ENCODE results near the gene BTBD9.

Gene BTBD9

GRCh38 chr6:38266921-38267354 is 372.8 kb downstream of the BTBD9 start:
- DNase-seq: no peak
- in situ Hi-C loops (cut with HindIII; ENCODE audit: low pct_ligation_motif_present, low pct_unique_long_range_greater_than_20kb, low sequenced_read_pairs): no loop called here

GRCh38 chr6:38264605-38265004 is 375.1 kb downstream of the BTBD9 start:
- in situ Hi-C loops (cut with HindIII; ENCODE audit: low pct_ligation_motif_present, low pct_unique_long_range_greater_than_20kb, low sequenced_read_pairs): no loop called here
- DNase-seq: peak; percentile 9

- in situ Hi-C loops (cut with HindIII; ENCODE audit: low pct_ligation_motif_present, low pct_unique_long_range_greater_than_20kb, low sequenced_read_pairs): no loop called here
- no peak for DNase-seq
Observed at GRCh38 chr6:38262609-38263008, 377.1 kb downstream of the BTBD9 start.

GRCh38 chr6:38262026-38262425 is 377.7 kb downstream of the BTBD9 start:
- in situ Hi-C loops (cut with HindIII; ENCODE audit: low pct_ligation_motif_present, low pct_unique_long_range_greater_than_20kb, low sequenced_read_pairs): no loop called here
- peak; percentile 35 for DNase-seq

DNA sequence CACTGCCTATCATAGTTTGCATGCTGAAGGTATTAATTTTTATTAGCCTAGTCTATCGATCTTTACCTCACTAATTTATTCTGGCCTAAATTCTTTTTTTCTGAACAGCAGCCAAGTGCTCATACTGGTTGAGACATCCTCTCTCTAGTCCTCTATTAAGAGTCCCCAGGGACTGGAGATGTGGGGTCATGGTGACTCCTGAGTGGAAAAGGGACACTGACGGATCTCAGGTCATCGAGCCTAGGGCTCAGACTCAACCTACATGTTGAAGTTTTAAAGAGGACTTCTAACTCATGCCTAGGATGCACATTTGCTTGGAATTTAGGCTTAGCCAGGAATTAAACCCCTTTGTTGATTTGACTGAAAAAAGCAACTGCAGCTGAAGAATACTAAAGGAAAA is 378.1 kb downstream of the BTBD9 start:
- in situ Hi-C loops (cut with HindIII; ENCODE audit: low pct_ligation_motif_present, low pct_unique_long_range_greater_than_20kb, low sequenced_read_pairs): no loop called here
- DNase-seq: no peak

DNA sequence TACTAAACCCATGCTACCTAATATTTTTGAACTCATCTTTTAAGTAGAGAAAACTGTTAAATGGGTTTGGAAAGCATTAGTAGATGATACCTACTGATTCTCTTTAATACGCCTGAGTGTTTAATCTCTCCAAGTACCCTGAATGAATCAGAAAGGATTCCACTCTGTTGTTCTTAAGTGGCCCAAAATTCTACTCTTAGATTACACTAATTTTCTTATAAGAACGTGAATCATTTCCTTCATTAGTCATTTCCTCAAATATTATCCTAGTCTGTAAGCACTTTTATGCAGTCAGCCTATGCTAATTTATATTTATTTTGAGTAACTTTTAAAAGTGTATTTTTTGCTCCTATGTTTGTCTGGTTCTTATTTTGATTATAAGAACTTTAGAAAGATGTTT is 380.0 kb downstream of the BTBD9 start:
- in situ Hi-C loops (cut with HindIII; ENCODE audit: low pct_ligation_motif_present, low pct_unique_long_range_greater_than_20kb, low sequenced_read_pairs): no loop called here
- no peak for DNase-seq

DNA sequence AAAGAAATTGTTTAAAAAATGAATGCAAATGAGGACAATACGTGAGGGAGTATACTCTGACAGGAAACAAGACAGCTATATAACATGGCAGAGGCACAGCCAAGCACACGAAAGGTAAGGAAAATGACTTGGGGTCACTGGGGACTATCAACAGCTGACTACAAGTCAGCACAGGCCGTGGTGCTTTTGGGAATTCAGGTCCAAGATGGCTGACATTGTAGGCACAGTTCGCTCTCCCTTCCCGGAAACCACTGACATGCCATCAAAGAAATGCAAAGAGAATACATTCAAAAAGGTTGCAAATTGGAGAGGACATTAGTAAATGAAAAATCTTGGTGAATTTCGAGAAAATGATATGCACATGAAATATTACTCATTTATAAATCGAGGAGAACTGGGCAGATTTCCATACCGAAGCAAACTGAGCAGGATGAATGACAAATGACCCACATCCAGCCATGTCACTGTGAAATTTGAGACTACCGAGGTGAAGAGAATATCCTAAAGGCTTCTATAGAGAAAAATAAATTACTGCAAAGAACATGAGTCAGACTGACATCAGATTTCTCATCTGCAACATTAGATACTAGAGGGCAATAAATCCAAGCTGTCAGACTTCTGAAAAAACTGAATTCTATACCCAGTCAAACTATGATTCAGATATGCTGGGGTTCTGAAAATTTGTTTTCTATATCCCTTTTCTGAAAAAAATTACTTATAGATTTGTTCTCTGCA is 391.1 kb downstream of the BTBD9 start:
- in situ Hi-C loops (cut with HindIII; ENCODE audit: low pct_ligation_motif_present, low pct_unique_long_range_greater_than_20kb, low sequenced_read_pairs): no loop called here
- DNase-seq: no peak

GRCh38 chr6:38245295-38245694 is 394.4 kb downstream of the BTBD9 start:
- in situ Hi-C loops (cut with HindIII; ENCODE audit: low pct_ligation_motif_present, low pct_unique_long_range_greater_than_20kb, low sequenced_read_pairs): no loop called here
- no peak for DNase-seq

DNA sequence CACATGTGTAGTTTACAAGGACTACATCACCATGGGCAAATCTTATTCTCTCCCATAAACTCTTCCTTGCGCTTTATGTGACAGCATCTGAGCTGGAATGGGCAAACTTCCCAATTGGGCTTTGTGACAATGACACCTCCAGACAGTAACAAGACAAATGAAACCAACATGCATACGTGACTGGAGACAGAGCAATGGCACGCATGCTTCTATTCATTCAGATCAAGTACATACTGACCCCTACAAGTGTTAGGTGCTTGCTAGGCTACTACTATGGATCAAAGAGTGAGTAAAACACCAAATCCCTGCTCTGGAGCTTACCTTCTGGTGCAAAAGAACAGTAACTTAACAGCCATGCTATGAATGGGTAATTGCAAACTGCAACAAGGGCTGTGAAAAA is 394.9 kb downstream of the BTBD9 start:
- in situ Hi-C loops (cut with HindIII; ENCODE audit: low pct_ligation_motif_present, low pct_unique_long_range_greater_than_20kb, low sequenced_read_pairs): no loop called here
- DNase-seq: no peak

DNA sequence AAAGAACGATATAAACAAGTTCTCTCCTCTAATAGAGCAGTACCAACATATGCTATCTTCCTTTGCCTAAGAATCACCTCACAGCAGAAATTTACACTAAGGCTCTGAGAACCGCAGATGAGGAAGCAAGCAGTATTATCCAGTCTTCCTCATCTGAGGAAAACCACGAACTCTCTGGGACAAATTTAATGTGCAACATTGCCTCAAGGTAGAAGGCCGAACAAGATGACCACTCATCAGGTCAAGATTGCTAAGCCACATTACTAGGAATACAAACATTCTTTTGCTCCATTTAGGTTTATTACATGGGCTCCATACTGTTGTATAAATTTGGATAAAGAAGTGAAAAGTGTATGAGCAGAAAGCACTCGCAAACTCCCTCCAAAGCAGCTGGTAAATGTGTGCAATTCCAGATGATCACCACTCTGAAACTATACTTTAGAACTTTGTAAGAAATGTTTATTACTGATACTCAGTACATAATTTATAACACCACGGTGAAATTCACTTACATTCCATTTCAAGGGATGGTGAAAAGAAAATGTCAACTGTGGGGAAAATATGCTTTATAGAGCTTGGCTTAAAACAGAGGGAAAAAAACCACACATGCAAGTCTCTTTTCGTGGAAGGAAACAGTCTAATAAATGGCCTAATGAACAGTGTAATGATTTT is 398.4 kb downstream of the BTBD9 start:
- DNase-seq: no peak
- in situ Hi-C loops (cut with HindIII; ENCODE audit: low pct_ligation_motif_present, low pct_unique_long_range_greater_than_20kb, low sequenced_read_pairs): no loop called here

DNA sequence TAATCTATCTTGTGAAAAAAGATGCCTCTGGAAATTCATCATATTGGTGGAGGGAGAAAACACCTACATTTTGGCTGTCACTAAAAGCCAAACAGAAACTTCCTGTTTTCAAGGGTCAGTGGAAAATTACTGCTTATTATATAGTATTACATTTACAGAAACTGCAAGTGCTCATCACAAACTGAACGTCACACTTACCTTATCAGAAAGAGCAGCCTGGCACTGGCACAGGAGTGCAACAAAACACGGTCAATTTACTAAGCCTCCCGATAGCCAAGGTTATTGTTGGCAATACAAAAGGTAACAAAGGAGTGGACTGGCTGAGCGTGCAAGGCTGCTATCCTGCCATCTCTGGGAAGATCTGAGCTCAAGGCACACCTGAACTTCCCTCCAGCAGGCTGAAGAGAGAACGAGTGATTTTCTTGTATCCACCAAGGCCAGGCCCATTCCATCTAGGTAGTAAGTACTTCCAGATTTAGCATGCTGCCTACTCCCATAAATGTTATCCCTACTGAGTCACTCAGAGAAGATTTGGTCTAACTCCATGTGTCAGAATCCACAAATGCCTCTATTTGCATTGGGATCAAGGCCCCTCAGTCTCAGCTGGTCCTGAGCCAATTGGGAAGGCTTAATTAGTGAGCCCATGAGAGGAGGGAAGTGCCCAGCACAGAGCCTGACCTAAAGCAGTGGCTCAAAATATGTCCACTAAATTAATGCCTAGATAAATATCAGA is 399.8 kb downstream of the BTBD9 start:
- DNase-seq: no peak
- in situ Hi-C loops (cut with HindIII; ENCODE audit: low pct_ligation_motif_present, low pct_unique_long_range_greater_than_20kb, low sequenced_read_pairs): no loop called here

- DNase-seq: no peak
Observed at GRCh38 chr6:38236631-38237030, 403.1 kb downstream of the BTBD9 start.

GRCh38 chr6:38234934-38235682 is 404.6 kb downstream of the BTBD9 start:
- in situ Hi-C loops (cut with HindIII; ENCODE audit: low pct_ligation_motif_present, low pct_unique_long_range_greater_than_20kb, low sequenced_read_pairs): no loop called here

More at GRCh38 chr6:38236631-38237030, 403.1 kb downstream of the BTBD9 start:
- in situ Hi-C loops (cut with HindIII; ENCODE audit: low pct_ligation_motif_present, low pct_unique_long_range_greater_than_20kb, low sequenced_read_pairs): no loop called here

DNA sequence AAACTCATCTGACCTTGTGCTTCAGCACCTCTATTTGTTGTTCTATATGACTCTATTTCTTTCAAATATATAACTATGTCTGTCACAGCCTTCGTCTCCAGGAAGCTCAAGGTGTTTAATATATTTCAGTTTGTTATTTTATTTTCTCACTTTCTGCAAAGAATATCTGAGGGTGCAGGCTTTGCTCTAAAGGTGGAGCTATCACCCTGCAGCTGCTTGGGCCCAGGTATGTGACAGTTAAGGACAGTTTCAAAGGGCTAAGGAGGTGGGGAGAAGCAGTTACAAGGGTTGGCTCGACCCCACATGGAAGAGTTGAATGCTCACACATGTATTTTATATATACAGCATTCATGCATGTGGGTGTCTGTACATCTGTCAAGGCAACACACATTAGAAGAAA is 405.6 kb downstream of the BTBD9 start:
- in situ Hi-C loops (cut with HindIII; ENCODE audit: low pct_ligation_motif_present, low pct_unique_long_range_greater_than_20kb, low sequenced_read_pairs): no loop called here
- DNase-seq: no peak

More at GRCh38 chr6:38234934-38235682, 404.6 kb downstream of the BTBD9 start:
- no peak for DNase-seq

DNA sequence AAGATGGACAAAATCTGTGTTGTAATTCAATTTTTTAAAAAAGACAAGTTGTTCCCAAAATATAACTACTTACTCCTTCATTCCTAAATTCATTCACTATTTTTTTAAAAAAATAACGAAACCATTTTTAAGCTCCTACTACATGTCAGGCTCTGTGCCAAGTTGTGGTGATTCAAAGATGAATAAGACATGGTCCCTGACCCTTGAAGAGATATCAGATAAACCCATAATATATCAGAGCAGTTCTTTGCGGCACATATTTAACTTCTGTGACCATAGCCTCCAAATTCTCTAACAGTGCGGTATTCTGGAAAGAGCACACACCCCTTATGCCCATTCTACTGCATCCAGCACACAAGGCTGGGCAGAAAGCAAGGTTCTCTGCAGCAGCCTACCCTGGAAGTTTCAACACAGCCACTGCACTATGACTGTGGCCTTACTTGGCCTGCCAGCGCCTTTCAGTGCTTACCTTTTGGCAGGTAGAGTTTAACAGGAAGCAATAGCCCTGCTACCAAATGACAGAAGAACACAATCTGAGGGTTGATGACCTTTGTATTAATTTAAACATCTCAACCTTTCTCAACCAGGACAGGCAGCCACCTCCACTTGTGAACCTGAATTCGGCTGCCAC is 406.5 kb downstream of the BTBD9 start:
- no peak for DNase-seq
- in situ Hi-C loops (cut with HindIII; ENCODE audit: low pct_ligation_motif_present, low pct_unique_long_range_greater_than_20kb, low sequenced_read_pairs): no loop called here

DNA sequence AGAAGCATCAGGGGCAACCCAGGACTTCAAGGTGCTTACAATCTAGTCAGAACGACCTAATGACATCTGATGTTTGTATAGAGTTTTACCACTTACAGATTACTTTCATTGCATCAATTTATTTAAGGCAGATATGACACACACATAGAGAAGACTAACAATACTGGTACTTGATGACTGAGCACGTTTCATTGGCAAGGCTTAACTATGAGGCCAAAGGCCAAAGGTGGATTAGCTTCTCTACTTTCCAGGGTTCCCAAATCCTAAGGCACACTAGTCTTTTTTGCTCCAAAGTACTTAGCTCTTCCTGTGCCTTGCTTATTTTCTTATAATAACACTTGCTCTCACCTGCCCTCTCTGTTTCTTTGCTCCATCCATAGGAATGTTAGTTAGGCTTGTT is 414.0 kb downstream of the BTBD9 start:
- in situ Hi-C loops (cut with HindIII; ENCODE audit: low pct_ligation_motif_present, low pct_unique_long_range_greater_than_20kb, low sequenced_read_pairs): no loop called here
- DNase-seq: no peak

GRCh38 chr6:38221251-38221650 is 418.5 kb downstream of the BTBD9 start:
- no peak for DNase-seq
- in situ Hi-C loops (cut with HindIII; ENCODE audit: low pct_ligation_motif_present, low pct_unique_long_range_greater_than_20kb, low sequenced_read_pairs): no loop called here

DNA sequence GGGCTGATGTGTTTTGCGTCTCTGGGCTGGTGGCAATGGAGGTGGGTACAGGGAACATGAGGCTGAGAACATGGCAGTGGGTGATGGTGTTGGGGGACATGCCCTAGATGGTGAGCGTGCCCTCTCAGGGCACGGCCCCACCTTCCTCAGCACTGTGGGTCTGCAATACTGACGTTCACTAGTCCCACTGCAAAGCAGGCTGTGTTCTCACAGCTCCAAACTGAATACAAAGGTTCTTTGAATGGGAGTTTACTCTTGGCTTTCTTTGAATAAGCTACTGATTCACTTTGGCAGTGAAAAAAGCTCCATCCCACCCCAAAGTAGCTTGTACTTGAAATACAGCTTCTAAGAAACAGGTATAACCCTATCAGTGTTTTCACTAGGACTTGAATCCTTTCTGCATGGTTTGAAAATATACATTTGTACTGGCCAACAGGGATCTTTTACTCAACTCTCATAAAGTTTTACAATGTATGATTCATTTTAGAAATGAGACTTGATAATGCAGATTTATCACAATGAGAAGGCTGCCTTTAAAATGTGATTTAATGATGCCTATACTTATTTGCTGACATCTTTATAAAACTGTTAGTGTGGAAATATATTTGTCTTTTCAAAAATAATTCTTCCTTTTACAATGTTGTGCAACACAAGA is 419.5 kb downstream of the BTBD9 start:
- in situ Hi-C loops (cut with HindIII; ENCODE audit: low pct_ligation_motif_present, low pct_unique_long_range_greater_than_20kb, low sequenced_read_pairs): no loop called here

More for the DNA sequence above, 419.5 kb downstream of the BTBD9 start:
- no peak for DNase-seq

Measured in ACHN (cell line).